NCI-H2107 (cell line): ENCODE data around the gene LGR6.
A peak's percentile ranks its signal among the peaks of the same experiment; 100 is the strongest.
"Not testable (repeated sequence)": the region's sequence is repeated elsewhere in the genome, so short reads cannot be mapped to it uniquely, and the experiment has no call there.

Experiments
- DNase-seq: peaks from one replicate; lab custom pipeline; 2025; lab: John Stamatoyannopoulos, UW

LGR6 gene

DNA sequence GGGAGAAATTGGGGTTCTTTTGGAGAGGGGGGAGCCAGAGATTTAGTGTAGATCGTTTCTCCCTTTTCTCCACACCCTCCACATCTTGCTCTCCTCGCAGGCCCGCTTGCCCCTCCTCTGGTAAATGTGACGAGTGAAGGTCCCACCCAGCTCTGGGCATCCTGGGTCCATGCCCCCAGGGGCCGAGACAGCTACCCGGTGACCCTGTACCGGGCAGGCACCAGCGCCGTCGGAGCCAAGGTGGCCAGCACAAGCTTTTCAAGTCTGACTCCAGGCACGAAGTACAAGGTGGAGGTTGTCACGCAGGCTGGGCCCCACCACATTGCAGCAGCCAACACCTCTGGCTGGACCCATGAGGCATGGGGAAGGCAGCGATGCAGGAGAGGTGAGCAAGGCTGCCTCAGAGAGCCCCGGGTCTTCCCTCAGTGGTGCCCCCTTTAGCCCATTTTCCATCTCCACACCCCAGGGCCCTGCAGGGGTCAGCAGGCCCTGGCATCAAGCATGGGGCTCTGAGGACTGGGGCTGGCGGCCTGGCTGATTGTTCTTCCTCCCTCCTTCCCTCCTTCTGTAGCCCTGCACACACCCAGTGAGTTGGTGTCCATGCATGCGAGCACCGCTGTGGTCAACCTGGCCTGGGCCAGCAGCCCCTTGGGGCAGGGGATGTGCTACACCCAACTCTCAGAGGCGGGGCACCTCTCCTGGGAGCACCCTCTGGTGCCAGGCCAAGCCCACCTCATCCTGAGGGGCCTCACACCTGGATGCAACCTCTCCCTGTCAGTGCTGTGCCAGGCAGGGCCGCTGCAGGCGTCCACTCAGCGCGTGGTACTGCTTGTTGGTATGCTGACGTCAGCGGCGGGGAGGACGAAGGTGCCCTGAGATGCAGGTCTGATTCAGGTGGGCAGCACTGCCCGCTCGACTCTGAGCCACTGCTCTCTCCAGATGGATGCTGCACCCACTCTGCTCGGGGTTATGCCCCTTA is 16.4 kb upstream of the LGR6 start:
- DNase-seq = no peak

DNA sequence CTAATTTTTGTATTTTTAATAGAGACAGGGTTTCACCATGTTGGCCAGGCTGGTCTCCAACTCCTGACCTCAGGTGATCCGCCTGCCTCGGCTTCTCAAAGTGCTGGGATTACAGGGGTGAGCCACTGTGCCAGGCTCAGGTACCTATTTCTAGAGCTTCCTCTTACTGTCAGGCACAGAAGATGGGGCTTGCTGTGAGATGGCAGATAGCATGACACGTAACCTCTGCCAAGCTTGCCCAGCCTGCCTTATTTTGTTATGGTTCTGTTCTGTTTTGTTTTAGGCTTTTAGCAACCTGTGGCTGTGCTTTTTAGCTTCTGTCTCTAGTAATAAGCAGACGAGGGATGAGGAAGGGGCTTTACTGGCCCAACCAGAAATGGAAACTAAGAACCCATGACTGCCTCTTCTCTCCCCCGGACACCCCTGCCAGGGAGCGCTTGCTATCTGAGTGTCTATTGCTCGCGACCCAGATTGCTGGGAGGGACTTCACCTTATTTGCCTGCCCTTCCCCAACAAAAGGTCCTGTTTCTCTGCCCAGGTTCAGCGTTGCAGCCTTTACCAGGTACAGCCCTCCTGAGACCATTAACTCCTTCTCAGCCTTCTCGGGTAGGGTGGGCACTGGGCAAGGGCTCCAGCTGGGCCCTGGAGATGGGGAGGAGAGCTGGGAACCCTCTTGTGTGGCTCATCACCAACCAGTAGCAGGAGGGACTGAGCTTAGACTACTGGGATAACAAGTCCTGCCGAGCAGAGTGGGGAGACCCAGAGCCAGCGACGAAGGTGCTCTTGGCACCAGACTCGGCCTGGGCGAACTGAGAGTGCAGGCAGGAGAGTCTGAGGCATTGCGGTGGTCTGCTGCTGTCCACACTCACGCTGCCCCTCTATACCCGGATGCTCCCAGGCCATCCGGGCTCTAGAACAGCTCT is 13.5 kb upstream of the LGR6 start:
- no peak for DNase-seq

- DNase-seq = not testable (repeated sequence)
Observed at GRCh38 chr1:202180751-202181139, 12.9 kb upstream of the LGR6 start.

GRCh38 chr1:202181586-202181985 is 12.0 kb upstream of the LGR6 start:
- no peak for DNase-seq

GRCh38 chr1:202182040-202182877 is 11.3 kb upstream of the LGR6 start:
- DNase-seq = no peak

DNA sequence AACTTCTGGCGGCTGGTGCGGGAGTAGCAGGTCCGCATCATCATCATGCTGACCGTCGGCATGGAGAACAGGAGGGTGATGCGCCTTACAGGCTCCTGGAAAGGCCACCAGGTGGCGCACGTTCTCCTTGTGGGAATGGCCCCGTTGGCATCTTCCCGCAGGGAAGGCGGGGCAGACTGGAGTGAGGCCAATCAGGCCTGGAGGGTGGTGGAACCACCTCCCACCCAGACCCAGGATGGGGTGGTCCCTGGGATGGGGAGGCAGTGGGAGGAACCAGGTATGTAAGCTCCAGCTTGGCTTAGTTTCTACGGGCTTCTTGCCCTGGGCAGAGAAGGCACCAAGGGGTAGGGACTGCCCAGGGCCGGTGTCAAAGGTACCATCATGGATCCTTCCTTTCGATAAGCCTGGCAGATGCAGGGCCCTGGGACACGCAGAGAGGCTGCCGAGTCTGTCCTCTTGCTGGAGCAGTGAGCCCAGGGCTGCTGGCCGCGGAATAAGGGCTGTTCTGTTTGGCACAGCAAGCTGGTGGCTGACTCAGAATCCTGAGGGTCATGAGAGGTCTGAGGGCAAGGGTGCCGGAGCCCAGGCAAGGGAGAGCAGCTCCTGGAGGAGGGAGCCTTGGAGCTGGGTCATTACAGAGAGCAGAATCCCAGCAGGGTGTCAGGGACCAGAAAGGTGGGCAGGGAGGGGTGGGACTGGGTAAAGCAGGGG is 8.7 kb upstream of the LGR6 start:
- peak; percentile 86 for DNase-seq

GRCh38 chr1:202186327-202186726 is 7.3 kb upstream of the LGR6 start:
- DNase-seq = no peak

- no peak for DNase-seq
Observed at GRCh38 chr1:202187041-202187671, 6.4 kb upstream of the LGR6 start.

DNA sequence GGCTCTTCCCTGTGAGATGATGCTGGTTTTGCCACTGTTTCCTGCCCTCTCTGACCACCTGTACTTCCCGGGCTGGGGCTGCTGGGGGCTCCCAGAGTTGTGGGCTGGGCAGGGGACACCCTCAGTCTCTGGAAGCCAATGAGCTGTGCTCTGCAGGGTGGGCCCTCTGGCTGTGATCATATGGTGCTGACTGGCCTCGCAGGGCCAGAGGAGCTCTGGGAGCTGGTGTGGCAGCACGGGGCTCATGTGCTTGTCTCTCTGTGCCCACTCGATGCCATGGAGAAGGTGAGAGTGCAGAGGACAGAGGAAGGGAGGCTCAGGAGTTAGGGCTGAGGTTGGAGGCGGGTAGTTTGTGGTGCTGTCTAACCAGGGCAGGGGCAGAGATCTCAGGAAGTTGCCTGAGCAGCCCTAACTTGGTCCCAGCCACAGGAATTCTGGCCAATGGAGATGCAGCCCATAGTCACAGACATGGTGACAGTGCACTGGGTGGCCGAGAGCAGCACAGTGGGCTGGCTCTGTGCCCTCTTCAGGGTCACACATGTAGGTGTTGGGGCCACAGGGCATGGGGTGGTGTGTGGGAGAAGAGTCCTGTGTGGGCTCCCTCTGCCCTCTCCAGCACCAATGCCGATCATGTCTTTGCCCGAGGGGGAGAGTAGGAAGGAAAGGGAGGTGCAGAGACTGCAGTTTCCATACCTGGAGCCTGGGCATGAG is 5.7 kb upstream of the LGR6 start:
- no peak for DNase-seq

- peak; percentile 83 for DNase-seq
Observed at GRCh38 chr1:202189001-202189790, 4.4 kb upstream of the LGR6 start.

DNA sequence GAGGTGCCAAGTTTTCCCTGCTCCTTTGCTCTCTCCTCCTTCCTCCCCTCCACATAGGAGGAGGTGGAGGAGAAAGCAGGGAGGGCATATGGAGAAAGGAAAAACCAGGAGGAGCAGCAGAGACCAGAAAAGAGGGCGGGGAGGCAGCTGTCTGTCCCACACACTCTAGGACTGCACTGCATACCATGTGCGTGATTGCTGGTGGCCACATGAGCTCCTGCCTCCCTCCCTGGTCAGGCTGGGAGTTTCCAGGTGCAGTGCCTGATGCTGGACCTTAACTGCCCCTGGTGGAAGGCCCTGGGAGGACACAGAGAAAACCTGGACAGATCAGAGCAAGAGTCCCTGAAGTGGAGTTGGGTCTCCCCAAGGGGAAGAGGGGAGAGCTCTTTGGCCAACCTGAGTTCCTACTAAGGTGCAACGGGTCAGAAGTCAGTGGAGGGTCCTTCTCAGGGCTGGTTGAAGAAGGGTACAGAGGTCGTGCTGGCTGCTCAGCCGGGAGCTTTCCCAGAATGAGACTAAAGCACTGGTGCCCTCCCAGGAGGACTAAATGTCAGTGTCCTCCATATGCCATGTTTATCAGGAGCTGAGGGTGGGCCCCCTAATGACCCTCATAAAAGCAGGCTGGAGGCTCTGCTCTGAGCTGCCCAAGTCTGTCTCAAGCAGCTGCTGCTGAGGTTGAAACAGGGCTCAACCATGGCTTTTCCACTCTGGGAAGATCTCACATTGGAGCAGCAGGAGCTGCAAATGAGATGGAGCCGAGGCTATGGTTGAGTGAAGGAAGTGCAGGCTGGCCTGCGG is 3.5 kb upstream of the LGR6 start:
- no peak for DNase-seq

DNA sequence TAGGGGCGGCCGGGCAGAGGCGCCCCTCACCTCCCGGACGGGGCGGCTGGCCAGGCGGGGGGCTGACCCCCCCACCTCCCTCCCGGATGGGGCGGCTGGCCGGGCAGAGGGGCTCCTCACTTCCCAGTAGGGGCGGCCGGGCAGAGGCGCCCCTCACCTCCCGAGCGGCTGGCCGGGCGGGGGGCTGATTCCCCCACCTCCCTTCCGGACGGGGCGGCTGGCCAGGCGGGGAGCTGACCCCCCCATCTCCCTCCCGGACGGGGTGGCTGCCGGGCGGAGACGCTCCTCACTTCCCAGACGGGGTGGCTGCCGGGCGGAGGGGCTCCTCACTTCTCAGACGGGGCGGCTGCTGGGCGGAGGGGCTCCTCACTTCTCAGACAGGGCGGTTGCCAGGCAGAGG is 2.2 kb upstream of the LGR6 start:
- not testable (repeated sequence) for DNase-seq

DNA sequence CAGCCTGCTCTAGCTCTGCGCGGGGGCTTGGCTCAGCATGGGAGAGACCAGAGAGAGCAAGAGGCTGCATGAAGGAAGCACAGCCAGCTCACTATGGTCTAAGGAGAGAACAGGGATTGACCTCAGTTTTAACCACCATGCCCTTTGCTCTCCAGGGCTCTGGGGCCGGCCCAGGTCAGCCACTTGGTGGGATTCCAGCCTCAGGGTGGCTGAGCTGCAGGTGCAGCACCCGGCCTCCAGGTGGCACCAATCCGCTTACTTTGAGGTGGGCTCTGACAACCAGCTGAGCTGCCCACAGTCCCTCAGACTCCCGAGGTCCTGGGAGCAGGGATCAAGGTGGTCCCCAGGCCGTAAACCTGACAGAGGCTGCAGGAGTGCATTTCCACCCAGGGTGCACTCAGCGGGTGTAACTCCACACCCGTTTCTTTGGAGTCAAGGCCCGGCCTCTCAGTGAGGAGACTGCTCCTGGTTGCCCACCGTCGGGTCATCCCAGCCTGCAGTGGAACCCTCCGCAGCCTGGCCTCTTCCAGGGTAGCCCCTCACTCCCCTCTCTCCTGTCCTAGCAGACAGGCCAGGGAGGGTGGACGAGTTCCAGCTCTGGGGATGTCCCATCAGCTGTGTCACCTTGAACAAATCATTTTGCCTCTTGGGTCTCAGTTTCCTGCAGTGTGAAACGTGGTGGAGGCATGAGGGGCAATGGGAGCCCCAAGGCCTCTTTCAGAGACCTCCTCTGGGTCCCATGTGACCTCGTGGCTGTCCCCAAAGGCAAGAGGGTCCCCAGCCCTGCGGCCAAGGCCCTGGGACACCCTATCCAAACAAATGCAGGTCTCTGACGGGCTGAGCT is 607 bp upstream of the LGR6 start:
- DNase-seq = no peak

GRCh38 chr1:202194328-202194648 is 689 bp downstream of the LGR6 start:
- DNase-seq = no peak

GRCh38 chr1:202197653-202198365 is 4.2 kb downstream of the LGR6 start:
- DNase-seq = no peak

GRCh38 chr1:202198366-202198724 is 4.7 kb downstream of the LGR6 start:
- DNase-seq = no peak
